GM12872 (cell line): ENCODE data around the gene KRT72.

Experiments
- CTCF ChIP-seq: IDR thresholded peaks from 3 replicates; pipeline ENCODE4 v1.5.1; 2011; ENCODE audit warnings: low read depth, mild to moderate bottlenecking, low read length, moderate library complexity; ENCODE audit not compliant: insufficient read depth

The KRT72 gene

DNA sequence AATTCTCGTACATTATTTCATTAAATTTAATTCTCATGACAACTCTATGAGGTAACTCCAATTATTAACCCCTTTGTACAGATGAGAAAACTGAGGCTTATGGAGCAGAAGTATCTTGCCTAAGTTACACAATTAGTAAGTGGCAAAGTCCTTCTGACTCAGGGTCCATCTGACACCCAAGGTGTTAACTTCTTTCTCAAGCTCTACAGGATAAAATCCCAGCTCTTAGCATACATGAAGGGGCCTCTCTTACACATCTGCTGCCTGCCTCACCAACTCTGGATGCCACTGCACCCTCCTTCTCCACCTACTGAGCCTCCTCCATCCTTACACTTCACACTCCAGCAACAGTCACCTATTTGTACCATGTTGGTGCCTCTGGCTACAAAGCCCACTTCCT lies 4.3 kb upstream of the KRT72 start:
- no peak for TF ChIP-seq CTCF

- no peak for TF ChIP-seq CTCF
Observed at GRCh38 chr12:52604859-52605258, 3.6 kb upstream of the KRT72 start.

- no peak for TF ChIP-seq CTCF
Observed at GRCh38 chr12:52603314-52603713, 2.1 kb upstream of the KRT72 start.

- no peak for TF ChIP-seq CTCF
Observed at GRCh38 chr12:52602552-52602951, 1.3 kb upstream of the KRT72 start.

GRCh38 chr12:52601671-52602070 lies 408 bp upstream of the KRT72 start:
- TF ChIP-seq CTCF: no peak

DNA sequence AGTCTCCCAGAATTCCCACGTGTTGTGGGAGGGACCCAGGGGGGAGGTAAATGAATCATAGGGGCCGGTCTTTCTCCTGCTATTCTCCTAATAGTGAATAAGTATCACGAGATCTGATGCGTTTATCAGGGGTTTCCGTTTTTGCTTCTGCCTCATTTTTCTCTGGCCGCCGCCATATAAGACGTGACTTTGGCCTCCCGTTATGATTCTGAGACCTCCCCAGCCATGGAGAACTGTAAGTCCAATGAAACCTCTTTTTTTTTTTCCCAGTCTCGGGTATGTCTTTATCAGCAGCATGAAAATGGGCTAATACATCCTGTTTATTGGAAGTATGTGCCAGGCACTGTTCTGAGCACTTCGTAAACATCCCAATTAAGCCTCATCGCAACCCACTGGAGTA lies 788 bp downstream of the KRT72 start:
- no peak for TF ChIP-seq CTCF

- no peak for TF ChIP-seq CTCF
Observed at GRCh38 chr12:52600071-52600470, 1.2 kb downstream of the KRT72 start.

DNA sequence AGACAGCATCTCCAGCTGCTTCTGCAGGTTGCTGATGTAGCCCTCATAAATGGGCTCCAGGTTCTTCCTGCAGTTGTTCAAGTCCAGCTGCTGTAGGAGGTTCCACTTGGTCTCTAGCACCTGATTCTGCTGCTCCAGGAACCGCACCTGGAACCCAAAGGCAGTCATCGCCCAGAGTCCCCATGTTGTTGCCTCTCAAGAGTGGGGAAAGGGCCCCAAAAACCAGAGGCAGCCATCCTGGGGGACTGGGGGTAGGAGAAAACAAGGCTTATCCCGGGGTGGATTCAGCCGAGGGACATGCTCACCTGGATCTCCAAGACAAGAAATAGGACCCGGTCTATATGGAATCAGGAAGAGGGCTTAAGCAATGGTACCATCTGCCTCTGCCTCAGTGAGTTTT lies 2.3 kb downstream of the KRT72 start:
- no peak for TF ChIP-seq CTCF
